Endothelial cell of umbilical vein (primary cell): Measurements from ENCODE around the gene KAT2B. TPM values are rescaled to one million over a fixed set of nuclear protein-coding genes. Genes with fewer than 3 reads are reported as not detected.

ENCODE experiments used
- BruUV-seq: library from RNA; stranded (reverse); fragments of 400-500 nt; replicated peaks from 2 replicates; lab custom pipeline; 2021; lab: Mats Ljungman, UMichigan
- CTCF ChIA-PET: fragments of 300-600, 350-600 bp; sonication (Branson Sonifier 250); formaldehyde crosslinking; loops from one replicate; lab custom pipeline; 2021; ENCODE audit warnings: antibody characterized with exemption, inconsistent platforms; lab: Charles Lee
- POLR2A ChIA-PET: fragments of 300-600, 350-600 bp; sonication (Branson Sonifier 250); formaldehyde crosslinking; loops from one replicate; lab custom pipeline; 2021; ENCODE audit warnings: antibody characterized with exemption, inconsistent platforms; lab: Charles Lee
- DNase-seq: peaks from one replicate; pipeline ENCODE4 v3.0.0-alpha.2; 2011; ENCODE audit warnings: low read depth, low spot score
- FAIRE-seq: peaks from 2 replicates; lab custom pipeline; 2011; peaks lifted over from hg19 to GRCh38; lab: Jason Lieb, UNC
- H2AFZ ChIP-seq: 2 replicates; pipeline ENCODE4 v1.6.0; 2012; ENCODE audit warnings: low read depth, low read length, control low read depth, inconsistent platforms
- H3K27ac ChIP-seq: 2 replicates; pipeline ENCODE4 v1.5.1; 2011; ENCODE audit warnings: low read depth, mild to moderate bottlenecking, control low read depth, low read length, moderate library complexity; ENCODE audit not compliant: insufficient read depth
- H3K27me3 ChIP-seq, 2 experiments: 2 replicates each; pipeline versions ENCODE4 v1.6.0 to v1.6.1; 2011; ENCODE audit warnings: low read length in 2 of 2, mixed read lengths in 1 of 2; ENCODE audit not compliant: control insufficient read depth in 2 of 2, insufficient read depth in 2 of 2
- H3K36me3 ChIP-seq, 2 experiments: 2 replicates in 1 of 2; 3 replicates in 1 of 2; pipeline ENCODE4 v1.5.1; 2011; ENCODE audit warnings: low read length in 2 of 2, mild to moderate bottlenecking in 1 of 2, moderate library complexity in 1 of 2; ENCODE audit not compliant: control insufficient read depth in 2 of 2, insufficient read depth in 2 of 2; ENCODE audit errors: extremely low read depth in 1 of 2
- H3K4me1 ChIP-seq: 3 replicates; pipeline ENCODE4 v1.5.1; 2011; ENCODE audit warnings: mild to moderate bottlenecking, low read length; ENCODE audit not compliant: control insufficient read depth, insufficient read depth; ENCODE audit errors: extremely low read depth
- H3K4me2 ChIP-seq: 2 replicates; pipeline ENCODE4 v1.6.1; 2011; ENCODE audit warnings: low read length, control low read depth, mixed read lengths; ENCODE audit not compliant: insufficient read depth
- H3K4me3 ChIP-seq, 3 experiments: fragments of 200-600 bp in 1 of 3; sonication (generic), shearing (Covaris generic) in 1 of 3; replicated peaks in 1 of 3; 2 replicates each; pipeline ENCODE4 v1.5.1; 2011 to 2016; ENCODE audit warnings: control low read depth in 3 of 3, low read length in 3 of 3, mild to moderate bottlenecking in 2 of 3, inconsistent platforms in 1 of 3, low read depth in 1 of 3, moderate library complexity in 1 of 3; ENCODE audit not compliant: insufficient read depth in 1 of 3
- H3K79me2 ChIP-seq: 2 replicates; pipeline ENCODE4 v1.6.0; 2012; ENCODE audit warnings: low read length, inconsistent platforms; ENCODE audit not compliant: control insufficient read depth, insufficient read depth
- H3K9ac ChIP-seq: replicated peaks from 2 replicates; pipeline ENCODE3; 2011; ENCODE audit warnings: low read length, control low read depth; ENCODE audit not compliant: insufficient read depth; ENCODE audit errors: extremely low read depth
- H3K9me1 ChIP-seq: replicated peaks from 3 replicates; pipeline ENCODE4 v1.6.0; 2011; ENCODE audit warnings: mild to moderate bottlenecking, low read length; ENCODE audit not compliant: control insufficient read depth, insufficient read depth; ENCODE audit errors: extremely low read depth
- H3K9me3 ChIP-seq: replicated peaks from 2 replicates; pipeline ENCODE4 v1.5.1; 2012; ENCODE audit warnings: low read length, inconsistent platforms; ENCODE audit not compliant: control insufficient read depth, insufficient read depth
- H4K20me1 ChIP-seq: replicated peaks from 2 replicates; pipeline ENCODE3; 2011; ENCODE audit warnings: mild to moderate bottlenecking, low read length; ENCODE audit not compliant: control insufficient read depth, insufficient read depth; ENCODE audit errors: extremely low read depth
- EZH2 ChIP-seq: IDR thresholded peaks from 2 replicates; pipeline ENCODE4 v1.6.1; 2012; ENCODE audit warnings: borderline replicate concordance, low read depth, mild to moderate bottlenecking, moderate library complexity, low read length, inconsistent platforms; ENCODE audit not compliant: severe bottlenecking
- FOS ChIP-seq: IDR thresholded peaks from 2 replicates; pipeline ENCODE4 v1.6.1; 2011; ENCODE audit warnings: mild to moderate bottlenecking, low read length, moderate library complexity, borderline replicate concordance; ENCODE audit not compliant: insufficient read depth
- GATA2 ChIP-seq: IDR thresholded peaks from 2 replicates; pipeline ENCODE4 v1.7.0; 2011; ENCODE audit warnings: low read depth, mild to moderate bottlenecking, moderate library complexity, mixed read lengths, low read length; ENCODE audit not compliant: insufficient read length, insufficient read depth
- JUN ChIP-seq: IDR thresholded peaks from 2 replicates; pipeline ENCODE4 v1.6.1; 2011; ENCODE audit warnings: borderline replicate concordance, low read depth; ENCODE audit not compliant: insufficient read length, insufficient read depth
- MAX ChIP-seq: IDR thresholded peaks from 2 replicates; pipeline ENCODE4 v1.6.1; 2011; ENCODE audit not compliant: insufficient read depth, insufficient read length
- MYC ChIP-seq: IDR thresholded peaks from one replicate; pipeline ENCODE4 v1.6.1; 2011; ENCODE audit warnings: mild to moderate bottlenecking, low read depth, low read length
- POLR2A ChIP-seq: IDR thresholded peaks from 2 replicates; pipeline ENCODE4 v1.6.1; 2012; ENCODE audit warnings: low read depth, mild to moderate bottlenecking, control low read depth, low read length
- POLR2AphosphoS5 ChIP-seq: IDR thresholded peaks from 2 replicates; pipeline ENCODE4 v1.6.1; 2012; ENCODE audit warnings: low read depth, mild to moderate bottlenecking, control low read depth, low read length, moderate library complexity; ENCODE audit not compliant: insufficient read depth
- dilution Hi-C: fragments of 300-500 bp; cut with MboI; formaldehyde crosslinking; loops from one replicate; pipeline ENCODE4 v1.15.0; 2019; ENCODE audit warnings: low sequenced_read_pairs; ENCODE audit not compliant: extremely low pct_ligation_motif_present
- intact Hi-C: fragments of 100-400 bp; cut with micrococcal nuclease; formaldehyde crosslinking; loops from one replicate; pipeline ENCODE4 v1.10.0; 2022
- microRNA-seq: library from miRNA; unstranded; fragments of <30 nt; microRNA quantifications from one replicate; pipeline ENCODE4 v1.2.0, GENCODE V29; 2021; ENCODE audit warnings: borderline number of aligned reads, borderline replicate concordance
- polyA plus RNA-seq, 4 experiments: library from polyadenylated mRNA; depleted of rRNA in 3 of 4; stranded (reverse) in 3 of 4; unstranded in 1 of 4; fragments of >200 nt; gene quantifications; 2 replicates each; pipeline versions ENCODE4 v1.2.1 to v1.2.3, GENCODE V29; 2011 to 2012; ENCODE audit warnings: missing spikeins in 1 of 4
- small RNA-seq: library from RNA; depleted of rRNA; stranded (forward); fragments of <200 nt; gene quantifications from one replicate; pipeline ENCODE3, GENCODE V24; 2012; ENCODE audit warnings: low replicate concordance, low read depth; ENCODE audit not compliant: insufficient read depth, insufficient read length
- total RNA-seq: library from RNA; stranded (reverse); gene quantifications from 2 replicates; pipeline ENCODE4 v1.2.3, GENCODE V29; 2021
- TF ChIP-seq, protein P1 (sequence below), 2 donors: IDR thresholded peaks; 1 replicate in 1 of 2; 2 replicates in 1 of 2; pipeline ENCODE4 v1.5.1; 2011; ENCODE audit warnings: low read length in 2 of 2, mild to moderate bottlenecking in 2 of 2, moderate library complexity in 2 of 2, control low read depth in 1 of 2, inconsistent platforms in 1 of 2, low read depth in 1 of 2; ENCODE audit not compliant: insufficient read depth in 1 of 2; ENCODE audit errors: extremely low read depth in 1 of 2

KAT2B gene
- total and polyA plus RNA-seq, 2 donors (not counting 3 experiments of a cell fraction or from before 2014, with no cell fraction given), result 2.6 to 11.0 TPM

GRCh38 chr3:20201143-20201542, 160.9 kb downstream of the KAT2B start:
- H4K20me1 ChIP-seq, result no peaks in the 10 kb centered on the region
- dilution Hi-C loops, result no loop called here
- TF ChIP-seq MYC, result no peak
- TF ChIP-seq, protein P1, sequence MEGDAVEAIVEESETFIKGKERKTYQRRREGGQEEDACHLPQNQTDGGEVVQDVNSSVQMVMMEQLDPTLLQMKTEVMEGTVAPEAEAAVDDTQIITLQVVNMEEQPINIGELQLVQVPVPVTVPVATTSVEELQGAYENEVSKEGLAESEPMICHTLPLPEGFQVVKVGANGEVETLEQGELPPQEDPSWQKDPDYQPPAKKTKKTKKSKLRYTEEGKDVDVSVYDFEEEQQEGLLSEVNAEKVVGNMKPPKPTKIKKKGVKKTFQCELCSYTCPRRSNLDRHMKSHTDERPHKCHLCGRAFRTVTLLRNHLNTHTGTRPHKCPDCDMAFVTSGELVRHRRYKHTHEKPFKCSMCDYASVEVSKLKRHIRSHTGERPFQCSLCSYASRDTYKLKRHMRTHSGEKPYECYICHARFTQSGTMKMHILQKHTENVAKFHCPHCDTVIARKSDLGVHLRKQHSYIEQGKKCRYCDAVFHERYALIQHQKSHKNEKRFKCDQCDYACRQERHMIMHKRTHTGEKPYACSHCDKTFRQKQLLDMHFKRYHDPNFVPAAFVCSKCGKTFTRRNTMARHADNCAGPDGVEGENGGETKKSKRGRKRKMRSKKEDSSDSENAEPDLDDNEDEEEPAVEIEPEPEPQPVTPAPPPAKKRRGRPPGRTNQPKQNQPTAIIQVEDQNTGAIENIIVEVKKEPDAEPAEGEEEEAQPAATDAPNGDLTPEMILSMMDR (IDR thresholded peaks at IDR 0.05; ENCODE audit: extremely low read depth in 1 of 2, insufficient read depth in 1 of 2, low read depth in 1 of 2, low read length in 2 of 2), result no peak
- TF ChIP-seq MAX, result no peak
- TF ChIP-seq EZH2, result no peak
- TF ChIP-seq POLR2AphosphoS5, result no peak
- no peak for TF ChIP-seq FOS
- TF ChIP-seq GATA2, result no peak
- TF ChIP-seq JUN, result no peak
- no peak for TF ChIP-seq POLR2A

More at GRCh38 chr3:20201143-20201542, 160.9 kb downstream of the KAT2B start:
- Histone ChIP-seq H3K79me2 (no peaks in the 10 kb centered on the region), H3K9ac (no peak overlapping the region), H3K4me1 (peaks cover 3% of the 10 kb centered on the region), H3K27me3 (peaks cover 0 to 1% of the 10 kb centered on the region in 2 experiments), H3K9me3 (no peaks in the 10 kb centered on the region), H3K27ac (no peak overlapping the region), H3K4me3 (no peak overlapping the region), H3K4me2 (no peak overlapping the region), H3K36me3 (no peaks in the 10 kb centered on the region), H3K9me1 (no peaks in the 10 kb centered on the region), H2AFZ (no peak overlapping the region)
- ChIA-PET POLR2A (no interaction called here), CTCF (interaction anchor here (1.4 kb wide), 1 partner anchor 18 kb away, joined by 4 read pairs; no protein-coding TSS in a partner anchor)
- DNase-seq, result no peak
- no TSS peak for BruUV-seq
- intact Hi-C loops, result no loop called here
- no peak for FAIRE-seq

Small RNA genes within 50 kb of the gene (microRNA-seq; reads per million reads assigned to microRNA genes)
- gene MIR3135A, result not detected

Small RNA genes within 50 kb of the gene (small RNA-seq; reads per million reads assigned to genes)
- gene MIR3135A, result not detected
- not detected for gene RNU4-85P
- not detected for gene RPL39P18

Other genes starting within 250 kb of the KAT2B start
- 0.82 and 0.99 TPM in 2 replicates for gene EFHB, start 106.2 kb upstream of the KAT2B start, total RNA-seq
- gene EFHB, start 106.2 kb upstream of the KAT2B start, polyA plus RNA-seq, result not detected in 2 replicates
- 63.8 and 66.9 TPM in 2 replicates for gene RAB5A, start 93.3 kb upstream of the KAT2B start, total RNA-seq
- 17.9 and 20.6 TPM in 2 replicates for gene RAB5A, start 93.3 kb upstream of the KAT2B start, polyA plus RNA-seq
- gene PP2D1, start 28.2 kb upstream of the KAT2B start, total RNA-seq, result not detected in 2 replicates
- gene PP2D1, start 28.2 kb upstream of the KAT2B start, polyA plus RNA-seq, result not detected in 2 replicates
- gene SGO1, start 145.8 kb downstream of the KAT2B start, total RNA-seq, result 15.5 and 21.7 TPM in 2 replicates
- gene SGO1, start 145.8 kb downstream of the KAT2B start, polyA plus RNA-seq, result 2.0 and 3.0 TPM in 2 replicates